ENCODE data around the gene ZMIZ1. TPM values are rescaled to one million over a fixed set of nuclear protein-coding genes. Genes with fewer than 3 reads are reported as not detected.

Gene ZMIZ1
- total and polyA plus RNA-seq, 2 donors from 2014 or later, result 14.2 to 97.6 TPM

GRCh38 chr10:79353000-79353406, 284.2 kb downstream of the ZMIZ1 start:
- DNase-seq (no peak), FAIRE-seq (no peak)
- Histone ChIP-seq H3K9me3 (ENCODE audit: control insufficient read depth in 2 of 3, insufficient read depth in 1 of 3, low read length in 3 of 3) (no peaks in the 10 kb centered on the region), H3K27ac (ENCODE audit: low read depth in 2 of 2, low read length in 2 of 2) (no peak overlapping the region), H3K4me1 (ENCODE audit: control insufficient read depth in 2 of 3, insufficient read depth in 2 of 3, low read depth in 1 of 3, low read length in 3 of 3) (peaks cover 0 to 13% (median 0%) of the 10 kb centered on the region in 3 donors), H3K9ac (ENCODE audit: low read length in 3 of 3) (no peak overlapping the region), H3K4me3 (ENCODE audit: low read length in 3 of 3) (no peak overlapping the region), H3K27me3 (ENCODE audit: control insufficient read depth, insufficient read depth, low read length) (no peaks in the 10 kb centered on the region), H3K36me3 (ENCODE audit: control insufficient read depth in 2 of 3, insufficient read depth in 3 of 3, low read length in 3 of 3) (peaks cover 7 to 48% (median 17%) of the 10 kb centered on the region in 3 donors)
- intact Hi-C loops (cut with DNase I), result no loop called here
- TF ChIP-seq, protein P1, sequence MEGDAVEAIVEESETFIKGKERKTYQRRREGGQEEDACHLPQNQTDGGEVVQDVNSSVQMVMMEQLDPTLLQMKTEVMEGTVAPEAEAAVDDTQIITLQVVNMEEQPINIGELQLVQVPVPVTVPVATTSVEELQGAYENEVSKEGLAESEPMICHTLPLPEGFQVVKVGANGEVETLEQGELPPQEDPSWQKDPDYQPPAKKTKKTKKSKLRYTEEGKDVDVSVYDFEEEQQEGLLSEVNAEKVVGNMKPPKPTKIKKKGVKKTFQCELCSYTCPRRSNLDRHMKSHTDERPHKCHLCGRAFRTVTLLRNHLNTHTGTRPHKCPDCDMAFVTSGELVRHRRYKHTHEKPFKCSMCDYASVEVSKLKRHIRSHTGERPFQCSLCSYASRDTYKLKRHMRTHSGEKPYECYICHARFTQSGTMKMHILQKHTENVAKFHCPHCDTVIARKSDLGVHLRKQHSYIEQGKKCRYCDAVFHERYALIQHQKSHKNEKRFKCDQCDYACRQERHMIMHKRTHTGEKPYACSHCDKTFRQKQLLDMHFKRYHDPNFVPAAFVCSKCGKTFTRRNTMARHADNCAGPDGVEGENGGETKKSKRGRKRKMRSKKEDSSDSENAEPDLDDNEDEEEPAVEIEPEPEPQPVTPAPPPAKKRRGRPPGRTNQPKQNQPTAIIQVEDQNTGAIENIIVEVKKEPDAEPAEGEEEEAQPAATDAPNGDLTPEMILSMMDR (IDR thresholded peaks at IDR 0.05; ENCODE audit: borderline replicate concordance, extremely low read depth, insufficient read depth), result no peak

DNA sequence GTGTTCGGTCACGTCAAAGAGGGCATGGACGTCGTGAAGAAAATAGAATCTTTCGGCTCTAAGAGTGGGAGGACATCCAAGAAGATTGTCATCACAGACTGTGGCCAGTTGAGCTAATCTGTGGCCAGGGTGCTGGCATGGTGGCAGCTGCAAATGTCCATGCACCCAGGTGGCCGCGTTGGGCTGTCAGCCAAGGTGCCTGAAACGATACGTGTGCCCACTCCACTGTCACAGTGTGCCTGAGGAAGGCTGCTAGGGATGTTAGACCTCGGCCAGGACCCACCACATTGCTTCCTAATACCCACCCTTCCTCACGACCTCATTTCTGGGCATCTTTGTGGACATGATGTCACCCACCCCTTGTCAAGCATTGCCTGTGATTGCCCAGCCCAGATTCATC, 285.0 kb downstream of the ZMIZ1 start:
- no peak overlapping the region for H3K27ac ChIP-seq (ENCODE audit: low read depth in 2 of 2, low read length in 2 of 2)
- intact Hi-C loops (cut with DNase I), result no loop called here
- peaks cover 7 to 48% (median 17%) of the 10 kb centered on the region in 3 donors for H3K36me3 ChIP-seq (ENCODE audit: control insufficient read depth in 2 of 3, insufficient read depth in 3 of 3, low read length in 3 of 3)
- no peak overlapping the region for H3K9ac ChIP-seq (ENCODE audit: low read length in 3 of 3)
- H3K9me3 ChIP-seq (ENCODE audit: control insufficient read depth in 2 of 3, insufficient read depth in 1 of 3, low read length in 3 of 3), result no peaks in the 10 kb centered on the region
- H3K4me3 ChIP-seq (ENCODE audit: low read length in 3 of 3), result no peak overlapping the region
- no peaks in the 10 kb centered on the region for H3K27me3 ChIP-seq (ENCODE audit: control insufficient read depth, insufficient read depth, low read length)
- H3K4me1 ChIP-seq (ENCODE audit: control insufficient read depth in 2 of 3, insufficient read depth in 2 of 3, low read depth in 1 of 3, low read length in 3 of 3), result peaks cover 0 to 7% (median 0%) of the 10 kb centered on the region in 3 donors
- TF ChIP-seq, protein P1 (IDR thresholded peaks at IDR 0.05; ENCODE audit: borderline replicate concordance, extremely low read depth, insufficient read depth), result no peak
- peak in 1 of 5 donors; percentile 56 for DNase-seq
- FAIRE-seq, result no peak

DNA sequence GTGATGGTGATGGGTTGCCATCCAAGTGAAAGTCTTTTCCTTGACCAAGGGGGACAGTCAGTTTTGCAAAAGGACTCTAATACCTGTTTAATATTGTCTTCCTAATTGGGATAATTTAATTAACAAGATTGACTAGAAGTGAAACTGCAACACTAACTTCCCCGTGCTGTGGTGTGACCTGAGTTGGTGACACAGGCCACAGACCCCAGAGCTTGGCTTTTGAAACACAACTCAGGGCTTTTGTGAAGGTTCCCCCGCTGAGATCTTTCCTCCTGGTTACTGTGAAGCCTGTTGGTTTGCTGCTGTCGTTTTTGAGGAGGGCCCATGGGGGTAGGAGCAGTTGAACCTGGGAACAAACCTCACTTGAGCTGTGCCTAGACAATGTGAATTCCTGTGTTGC, 285.4 kb downstream of the ZMIZ1 start:
- Histone ChIP-seq H3K36me3 (ENCODE audit: control insufficient read depth in 2 of 3, insufficient read depth in 3 of 3, low read length in 3 of 3) (peaks cover 7 to 48% (median 17%) of the 10 kb centered on the region in 3 donors), H3K9me3 (ENCODE audit: control insufficient read depth in 2 of 3, insufficient read depth in 1 of 3, low read length in 3 of 3) (no peaks in the 10 kb centered on the region)
- FAIRE-seq, result no peak

More for the DNA sequence above, 285.4 kb downstream of the ZMIZ1 start:
- TF ChIP-seq, protein P1 (IDR thresholded peaks at IDR 0.05; ENCODE audit: borderline replicate concordance, extremely low read depth, insufficient read depth), result no peak
- intact Hi-C loops (cut with DNase I), result no loop called here
- no peak overlapping the region for H3K4me3 ChIP-seq (ENCODE audit: low read length in 3 of 3)
- peaks cover 0 to 3% (median 0%) of the 10 kb centered on the region in 3 donors for H3K4me1 ChIP-seq (ENCODE audit: control insufficient read depth in 2 of 3, insufficient read depth in 2 of 3, low read depth in 1 of 3, low read length in 3 of 3)
- no peak overlapping the region for H3K27ac ChIP-seq (ENCODE audit: low read depth in 2 of 2, low read length in 2 of 2)
- H3K9ac ChIP-seq (ENCODE audit: low read length in 3 of 3), result no peak overlapping the region
- DNase-seq, result no peak
- H3K27me3 ChIP-seq (ENCODE audit: control insufficient read depth, insufficient read depth, low read length), result no peaks in the 10 kb centered on the region

All from kidney (tissue), 14 donors.